Smooth muscle cell (in vitro differentiated cells): ENCODE measurements around the gene S100Z. TPM values are rescaled to one million over a fixed set of nuclear protein-coding genes. Genes with fewer than 3 reads are reported as not detected.

Experiments
- DNase-seq: peaks from one replicate; lab custom pipeline; 2025; ENCODE audit not compliant: unreplicated experiment; lab: John Stamatoyannopoulos, UW
- H2AFZ ChIP-seq: fragments of 200-600 bp; sonication (generic); 2 replicates; pipeline ENCODE4 v1.6.0; 2016; ENCODE audit warnings: antibody characterized with exemption, low read depth, mild to moderate bottlenecking
- H3F3A ChIP-seq: fragments of 200-600 bp; sonication (generic); 2 replicates; pipeline ENCODE4 v1.6.0; 2017; ENCODE audit warnings: antibody characterized with exemption, low read depth
- H3K27ac ChIP-seq: fragments of 200-600 bp; sonication (generic); 2 replicates; pipeline ENCODE4 v1.5.1; 2016; ENCODE audit warnings: low read depth, mild to moderate bottlenecking
- H3K27me3 ChIP-seq: fragments of 200-600 bp; sonication (generic); 2 replicates; pipeline ENCODE4 v1.6.1; 2016; ENCODE audit warnings: low read depth, mild to moderate bottlenecking
- H3K36me3 ChIP-seq: fragments of 200-600 bp; sonication (generic); 2 replicates; pipeline ENCODE4 v1.5.1; 2016; ENCODE audit warnings: low read depth
- H3K4me1 ChIP-seq: fragments of 200-600 bp; sonication (generic); 2 replicates; pipeline ENCODE4 v1.5.1; 2016; ENCODE audit warnings: low read depth
- H3K4me2 ChIP-seq: fragments of 200-600 bp; sonication (generic); 2 replicates; pipeline ENCODE4 v1.6.0; 2016; ENCODE audit warnings: mild to moderate bottlenecking
- H3K4me3 ChIP-seq: fragments of 200-600 bp; sonication (generic); 2 replicates; pipeline ENCODE4 v1.5.1; 2016; ENCODE audit warnings: mild to moderate bottlenecking
- H3K79me2 ChIP-seq: fragments of 200-600 bp; sonication (generic); 2 replicates; pipeline ENCODE4 v1.6.0; 2016; ENCODE audit warnings: low read depth, mild to moderate bottlenecking
- H3K9ac ChIP-seq: fragments of 200-600 bp; sonication (generic); 2 replicates; pipeline ENCODE4 v1.6.0; 2016; ENCODE audit warnings: low read depth
- H3K9me3 ChIP-seq: fragments of 200-600 bp; sonication (generic); replicated peaks from 2 replicates; pipeline ENCODE4 v1.5.1; 2016; ENCODE audit warnings: low read depth
- H4K20me1 ChIP-seq: fragments of 200-600 bp; sonication (generic); 2 replicates; pipeline ENCODE4 v1.6.0; 2016; ENCODE audit warnings: low read depth
- WGBS: methylation state at CpG from one replicate; pipeline ENCODE4 v1.1.7; 2016; ENCODE audit warnings: low lambda C conversion rate; 5-methylcytosine and 5-hydroxymethylcytosine counted together
- polyA plus RNA-seq: library from polyadenylated mRNA; unstranded; fragments of >200 nt; fragmentation: Nextera tagmentation; extraction: Ambion mirVana; gene quantifications from 2 replicates; pipeline ENCODE4 v1.2.1, GENCODE V29; 2016
- total RNA-seq: library from RNA; depleted of rRNA; stranded (reverse); fragments of >200 nt; gene quantifications from 2 replicates; pipeline ENCODE4 v1.2.3, GENCODE V29; 2014
- TF ChIP-seq, protein P1 (sequence below): fragments of 200-600 bp; sonication (generic); IDR thresholded peaks from 2 replicates; pipeline ENCODE4 v1.5.1; 2017; ENCODE audit warnings: borderline replicate concordance, mild to moderate bottlenecking, antibody characterized with exemption; ENCODE audit not compliant: insufficient read depth, poor library complexity, severe bottlenecking

The S100Z gene
- total and polyA plus RNA-seq, 2 experiments from 2014 or later: 0.34 TPM; not detected in 1

- Histone ChIP-seq H2AFZ (no peak overlapping the region), H3F3A (peaks cover 45% of the 10 kb centered on the region), H4K20me1 (no peaks in the 10 kb centered on the region), H3K79me2 (no peaks in the 10 kb centered on the region), H3K27me3 (no peaks in the 10 kb centered on the region), H3K4me2 (peak overlapping the region; percentile 20), H3K27ac (peak overlapping the region; percentile 86), H3K4me3 (no peak overlapping the region), H3K9me3 (no peaks in the 10 kb centered on the region), H3K36me3 (no peaks in the 10 kb centered on the region), H3K9ac (no peak overlapping the region), H3K4me1 (peaks cover 11% of the 10 kb centered on the region)
- DNase-seq: no peak
- 24% methylated on average over 4 of the region's 4 CpGs for WGBS
- TF ChIP-seq, protein P1, sequence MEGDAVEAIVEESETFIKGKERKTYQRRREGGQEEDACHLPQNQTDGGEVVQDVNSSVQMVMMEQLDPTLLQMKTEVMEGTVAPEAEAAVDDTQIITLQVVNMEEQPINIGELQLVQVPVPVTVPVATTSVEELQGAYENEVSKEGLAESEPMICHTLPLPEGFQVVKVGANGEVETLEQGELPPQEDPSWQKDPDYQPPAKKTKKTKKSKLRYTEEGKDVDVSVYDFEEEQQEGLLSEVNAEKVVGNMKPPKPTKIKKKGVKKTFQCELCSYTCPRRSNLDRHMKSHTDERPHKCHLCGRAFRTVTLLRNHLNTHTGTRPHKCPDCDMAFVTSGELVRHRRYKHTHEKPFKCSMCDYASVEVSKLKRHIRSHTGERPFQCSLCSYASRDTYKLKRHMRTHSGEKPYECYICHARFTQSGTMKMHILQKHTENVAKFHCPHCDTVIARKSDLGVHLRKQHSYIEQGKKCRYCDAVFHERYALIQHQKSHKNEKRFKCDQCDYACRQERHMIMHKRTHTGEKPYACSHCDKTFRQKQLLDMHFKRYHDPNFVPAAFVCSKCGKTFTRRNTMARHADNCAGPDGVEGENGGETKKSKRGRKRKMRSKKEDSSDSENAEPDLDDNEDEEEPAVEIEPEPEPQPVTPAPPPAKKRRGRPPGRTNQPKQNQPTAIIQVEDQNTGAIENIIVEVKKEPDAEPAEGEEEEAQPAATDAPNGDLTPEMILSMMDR: no peak
These were observed 35.7 kb upstream of the S100Z start for GRCh38 chr5:76813982-76814562.

DNA sequence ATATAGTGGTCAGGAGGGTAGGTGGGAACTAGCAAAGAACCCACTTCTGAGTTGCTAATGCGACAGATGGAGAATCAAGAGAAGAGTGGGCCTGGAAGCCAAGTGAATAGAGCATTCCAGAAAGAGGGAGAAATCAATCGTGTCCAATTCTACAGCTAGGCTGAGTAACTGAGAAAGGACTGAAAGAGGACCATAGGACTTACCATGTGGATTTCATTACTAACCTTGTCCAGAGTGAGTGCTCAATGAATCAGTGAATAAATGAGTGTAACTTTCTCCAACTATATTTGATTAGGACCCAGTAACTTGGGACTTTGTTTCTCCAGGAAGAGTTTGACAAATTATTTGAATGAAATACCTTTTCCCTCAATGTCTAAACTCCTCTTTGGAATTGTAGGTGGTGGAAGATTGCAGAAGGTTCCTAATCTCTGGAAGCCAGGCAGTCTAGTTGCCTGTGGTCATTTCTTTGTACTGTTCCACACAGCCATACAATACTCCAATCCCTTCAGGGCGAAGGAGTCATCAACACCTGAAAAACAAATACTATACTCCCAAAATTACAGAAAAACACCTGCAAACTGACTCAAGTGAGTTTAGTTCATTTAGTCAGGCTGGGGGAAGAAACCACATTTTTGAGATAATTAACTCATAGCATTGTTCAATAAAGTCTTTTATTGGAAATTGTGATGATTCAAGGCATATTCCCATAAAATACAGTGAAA, 33.5 kb upstream of the S100Z start:
- Histone ChIP-seq H3K27me3 (no peaks in the 10 kb centered on the region), H3K4me2 (no peak overlapping the region), H3K79me2 (peaks cover 20% of the 10 kb centered on the region), H3K4me1 (peaks cover 21% of the 10 kb centered on the region), H3F3A (peaks cover 40% of the 10 kb centered on the region), H3K9me3 (no peaks in the 10 kb centered on the region), H3K9ac (no peak overlapping the region), H3K27ac (no peak overlapping the region), H2AFZ (no peak overlapping the region), H4K20me1 (peaks cover 7% of the 10 kb centered on the region), H3K4me3 (no peak overlapping the region), H3K36me3 (no peaks in the 10 kb centered on the region)
- no peak for DNase-seq
- TF ChIP-seq, protein P1: no peak
- 89% methylated on average over 3 of the region's 3 CpGs for WGBS

GRCh38 chr5:76818844-76819831, 30.7 kb upstream of the S100Z start, which contains the start of gene F2RL1:
TSS of gene F2RL1 (plus strand) at chr5:76819030. CDS start at chr5:76819183, 153 bp downstream.
- Histone ChIP-seq H3F3A (peaks cover 34% of the 10 kb centered on the region), H3K4me1 (peaks cover 14% of the 10 kb centered on the region), H3K36me3 (no peaks in the 10 kb centered on the region), H3K4me2 (peak within 1 kb of the TSS; percentile 91), H3K9me3 (no peaks in the 10 kb centered on the region), H2AFZ (peak within 1 kb of the TSS; percentile 61), H3K27ac (peak within 1 kb of the TSS; percentile 63), H3K27me3 (no peaks in the 10 kb centered on the region), H4K20me1 (peaks cover 12% of the 10 kb centered on the region), H3K4me3 (peak within 1 kb of the TSS; percentile 70), H3K79me2 (peaks cover 49% of the 10 kb centered on the region), H3K9ac (peak within 1 kb of the TSS; percentile 75)
- DNase-seq: peak; percentile 15
- TF ChIP-seq, protein P1: no peak
- WGBS: under 1% methylated on average over 67 of the region's 72 CpGs
